Endothelial cell of umbilical vein (primary cell): ENCODE data around the gene CEP162. TPM values are rescaled to one million over a fixed set of nuclear protein-coding genes. Genes with fewer than 3 reads are reported as not detected.

Experiments
- BruUV-seq: library from RNA; stranded (reverse); fragments of 400-500 nt; replicated peaks from 2 replicates; lab custom pipeline; 2021; lab: Mats Ljungman, UMichigan
- CTCF ChIA-PET: fragments of 300-600, 350-600 bp; sonication (Branson Sonifier 250); formaldehyde crosslinking; loops from one replicate; lab custom pipeline; 2021; ENCODE audit warnings: antibody characterized with exemption, inconsistent platforms; lab: Charles Lee
- POLR2A ChIA-PET: fragments of 300-600, 350-600 bp; sonication (Branson Sonifier 250); formaldehyde crosslinking; loops from one replicate; lab custom pipeline; 2021; ENCODE audit warnings: antibody characterized with exemption, inconsistent platforms; lab: Charles Lee
- DNase-seq: peaks from one replicate; pipeline ENCODE4 v3.0.0-alpha.2; 2011; ENCODE audit warnings: low read depth, low spot score
- FAIRE-seq: peaks from 2 replicates; lab custom pipeline; 2011; peaks lifted over from hg19 to GRCh38; lab: Jason Lieb, UNC
- H2AFZ ChIP-seq: 2 replicates; pipeline ENCODE4 v1.6.0; 2012; ENCODE audit warnings: low read depth, low read length, control low read depth, inconsistent platforms
- H3K27ac ChIP-seq: 2 replicates; pipeline ENCODE4 v1.5.1; 2011; ENCODE audit warnings: low read depth, mild to moderate bottlenecking, control low read depth, low read length, moderate library complexity; ENCODE audit not compliant: insufficient read depth
- H3K27me3 ChIP-seq, 2 experiments: 2 replicates each; pipeline versions ENCODE4 v1.6.0 to v1.6.1; 2011; ENCODE audit warnings: low read length in 2 of 2, mixed read lengths in 1 of 2; ENCODE audit not compliant: control insufficient read depth in 2 of 2, insufficient read depth in 2 of 2
- H3K36me3 ChIP-seq, 2 experiments: 2 replicates in 1 of 2; 3 replicates in 1 of 2; pipeline ENCODE4 v1.5.1; 2011; ENCODE audit warnings: low read length in 2 of 2, mild to moderate bottlenecking in 1 of 2, moderate library complexity in 1 of 2; ENCODE audit not compliant: control insufficient read depth in 2 of 2, insufficient read depth in 2 of 2; ENCODE audit errors: extremely low read depth in 1 of 2
- H3K4me1 ChIP-seq: 3 replicates; pipeline ENCODE4 v1.5.1; 2011; ENCODE audit warnings: mild to moderate bottlenecking, low read length; ENCODE audit not compliant: control insufficient read depth, insufficient read depth; ENCODE audit errors: extremely low read depth
- H3K4me2 ChIP-seq: 2 replicates; pipeline ENCODE4 v1.6.1; 2011; ENCODE audit warnings: low read length, control low read depth, mixed read lengths; ENCODE audit not compliant: insufficient read depth
- H3K4me3 ChIP-seq, 3 experiments: fragments of 200-600 bp in 1 of 3; sonication (generic), shearing (Covaris generic) in 1 of 3; replicated peaks in 1 of 3; 2 replicates each; pipeline ENCODE4 v1.5.1; 2011 to 2016; ENCODE audit warnings: control low read depth in 3 of 3, low read length in 3 of 3, mild to moderate bottlenecking in 2 of 3, inconsistent platforms in 1 of 3, low read depth in 1 of 3, moderate library complexity in 1 of 3; ENCODE audit not compliant: insufficient read depth in 1 of 3
- H3K79me2 ChIP-seq: 2 replicates; pipeline ENCODE4 v1.6.0; 2012; ENCODE audit warnings: low read length, inconsistent platforms; ENCODE audit not compliant: control insufficient read depth, insufficient read depth
- H3K9ac ChIP-seq: replicated peaks from 2 replicates; pipeline ENCODE3; 2011; ENCODE audit warnings: low read length, control low read depth; ENCODE audit not compliant: insufficient read depth; ENCODE audit errors: extremely low read depth
- H3K9me1 ChIP-seq: replicated peaks from 3 replicates; pipeline ENCODE4 v1.6.0; 2011; ENCODE audit warnings: mild to moderate bottlenecking, low read length; ENCODE audit not compliant: control insufficient read depth, insufficient read depth; ENCODE audit errors: extremely low read depth
- H3K9me3 ChIP-seq: replicated peaks from 2 replicates; pipeline ENCODE4 v1.5.1; 2012; ENCODE audit warnings: low read length, inconsistent platforms; ENCODE audit not compliant: control insufficient read depth, insufficient read depth
- H4K20me1 ChIP-seq: replicated peaks from 2 replicates; pipeline ENCODE3; 2011; ENCODE audit warnings: mild to moderate bottlenecking, low read length; ENCODE audit not compliant: control insufficient read depth, insufficient read depth; ENCODE audit errors: extremely low read depth
- CTCF ChIP-seq, 2 donors: IDR thresholded peaks; 1 replicate in 1 of 2; 2 replicates in 1 of 2; pipeline ENCODE4 v1.5.1; 2011; ENCODE audit warnings: low read length in 2 of 2, mild to moderate bottlenecking in 2 of 2, moderate library complexity in 2 of 2, control low read depth in 1 of 2, inconsistent platforms in 1 of 2, low read depth in 1 of 2; ENCODE audit not compliant: insufficient read depth in 1 of 2; ENCODE audit errors: extremely low read depth in 1 of 2
- EZH2 ChIP-seq: IDR thresholded peaks from 2 replicates; pipeline ENCODE4 v1.6.1; 2012; ENCODE audit warnings: borderline replicate concordance, low read depth, mild to moderate bottlenecking, moderate library complexity, low read length, inconsistent platforms; ENCODE audit not compliant: severe bottlenecking
- FOS ChIP-seq: IDR thresholded peaks from 2 replicates; pipeline ENCODE4 v1.6.1; 2011; ENCODE audit warnings: mild to moderate bottlenecking, low read length, moderate library complexity, borderline replicate concordance; ENCODE audit not compliant: insufficient read depth
- GATA2 ChIP-seq: IDR thresholded peaks from 2 replicates; pipeline ENCODE4 v1.7.0; 2011; ENCODE audit warnings: low read depth, mild to moderate bottlenecking, moderate library complexity, mixed read lengths, low read length; ENCODE audit not compliant: insufficient read length, insufficient read depth
- JUN ChIP-seq: IDR thresholded peaks from 2 replicates; pipeline ENCODE4 v1.6.1; 2011; ENCODE audit warnings: borderline replicate concordance, low read depth; ENCODE audit not compliant: insufficient read length, insufficient read depth
- MYC ChIP-seq: IDR thresholded peaks from one replicate; pipeline ENCODE4 v1.6.1; 2011; ENCODE audit warnings: mild to moderate bottlenecking, low read depth, low read length
- POLR2A ChIP-seq: IDR thresholded peaks from 2 replicates; pipeline ENCODE4 v1.6.1; 2012; ENCODE audit warnings: low read depth, mild to moderate bottlenecking, control low read depth, low read length
- POLR2AphosphoS5 ChIP-seq: IDR thresholded peaks from 2 replicates; pipeline ENCODE4 v1.6.1; 2012; ENCODE audit warnings: low read depth, mild to moderate bottlenecking, control low read depth, low read length, moderate library complexity; ENCODE audit not compliant: insufficient read depth
- dilution Hi-C: fragments of 300-500 bp; cut with MboI; formaldehyde crosslinking; loops from one replicate; pipeline ENCODE4 v1.15.0; 2019; ENCODE audit warnings: low sequenced_read_pairs; ENCODE audit not compliant: extremely low pct_ligation_motif_present
- intact Hi-C: fragments of 100-400 bp; cut with micrococcal nuclease; formaldehyde crosslinking; loops from one replicate; pipeline ENCODE4 v1.10.0; 2022
- polyA plus RNA-seq, 4 experiments: library from polyadenylated mRNA; depleted of rRNA in 3 of 4; stranded (reverse) in 3 of 4; unstranded in 1 of 4; fragments of >200 nt; gene quantifications; 2 replicates each; pipeline versions ENCODE4 v1.2.1 to v1.2.3, GENCODE V29; 2011 to 2012; ENCODE audit warnings: missing spikeins in 1 of 4
- total RNA-seq: library from RNA; stranded (reverse); gene quantifications from 2 replicates; pipeline ENCODE4 v1.2.3, GENCODE V29; 2021
- TF ChIP-seq, protein P1 (sequence below): IDR thresholded peaks from 2 replicates; pipeline ENCODE4 v1.6.1; 2011; ENCODE audit not compliant: insufficient read depth, insufficient read length

The CEP162 gene
- total and polyA plus RNA-seq, 2 donors (not counting 3 experiments of a cell fraction or from before 2014, with no cell fraction given) = 0.79 to 10.8 TPM

- Histone ChIP-seq H3K4me3 (peak overlapping the region; percentile 57 to 74 (median 67)), H3K4me2 (peak overlapping the region; percentile 83), H3K9me1 (no peaks in the 10 kb centered on the region), H3K9ac (peak overlapping the region; percentile 65), H3K27me3 (peaks cover 10 to 22% of the 10 kb centered on the region in 2 experiments), H4K20me1 (no peaks in the 10 kb centered on the region), H3K9me3 (no peaks in the 10 kb centered on the region), H3K4me1 (peaks cover 7% of the 10 kb centered on the region), H3K36me3 (no peaks in the 10 kb centered on the region), H3K27ac (peak overlapping the region; percentile 14), H3K79me2 (no peaks in the 10 kb centered on the region), H2AFZ (peak overlapping the region; percentile 74)
- ChIA-PET CTCF (interaction anchor here (0.7 to 1.8 kb wide), 9 partner anchors 15 to 900 kb away, joined by 3 to 22 read pairs (median 3); no protein-coding TSS in a partner anchor), POLR2A (no interaction called here)
- TSS peak; percentile 61 for BruUV-seq
- FAIRE-seq (no peak), DNase-seq (peak; percentile 18)
- TF ChIP-seq EZH2 = no peak
- TF ChIP-seq, protein P1, sequence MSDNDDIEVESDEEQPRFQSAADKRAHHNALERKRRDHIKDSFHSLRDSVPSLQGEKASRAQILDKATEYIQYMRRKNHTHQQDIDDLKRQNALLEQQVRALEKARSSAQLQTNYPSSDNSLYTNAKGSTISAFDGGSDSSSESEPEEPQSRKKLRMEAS = no peak
- TF ChIP-seq CTCF (IDR thresholded peaks at IDR 0.05; ENCODE audit: extremely low read depth in 1 of 2, insufficient read depth in 1 of 2, low read depth in 1 of 2, low read length in 2 of 2) = no peak
- TF ChIP-seq FOS = no peak
- no peak for TF ChIP-seq POLR2A
- TF ChIP-seq POLR2AphosphoS5 = no peak
- no peak for TF ChIP-seq GATA2
- no peak for TF ChIP-seq JUN
- TF ChIP-seq MYC = no peak
- intact Hi-C loops (loop anchor here (1.0 to 5.0 kb wide), 6 partner anchors 195 to 740 kb away; partner anchors contain the start of genes CYB5R4 and MRAP2), dilution Hi-C loops (no loop called here)
Measured at GRCh38 chr6:84227044-84227433, 404 bp downstream of the CEP162 start.
